Kidney tubule cell (primary cell): Measurements from ENCODE around the gene HEMK1.

Source experiments
- DNase-seq: peaks from one replicate; pipeline ENCODE4 v3.0.0-alpha.2; 2018; ENCODE audit warnings: low spot score

HEMK1 gene

GRCh38 chr3:50600841-50601591 is 31.7 kb downstream of the HEMK1 start:
- peak; percentile 98 for DNase-seq

GRCh38 chr3:50602595-50603191 is 33.4 kb downstream of the HEMK1 start:
- DNase-seq = no peak

GRCh38 chr3:50603261-50604109 is 34.2 kb downstream of the HEMK1 start:
- no peak for DNase-seq

- no peak for DNase-seq
Observed at GRCh38 chr3:50604110-50604621, 34.8 kb downstream of the HEMK1 start.

- DNase-seq = peak; percentile 98
Observed at GRCh38 chr3:50604628-50605588, 35.6 kb downstream of the HEMK1 start.

- peak; percentile 94 for DNase-seq
Observed at GRCh38 chr3:50605901-50606326, 36.6 kb downstream of the HEMK1 start.

- no peak for DNase-seq
Observed at GRCh38 chr3:50606596-50606995, 37.3 kb downstream of the HEMK1 start.

- DNase-seq = peak; percentile 48
Observed at GRCh38 chr3:50607271-50608091, 38.2 kb downstream of the HEMK1 start.

GRCh38 chr3:50608278-50608677 is 39.0 kb downstream of the HEMK1 start:
- DNase-seq = no peak

GRCh38 chr3:50609071-50609762 is 39.9 kb downstream of the HEMK1 start:
- no peak for DNase-seq

- DNase-seq = no peak
Observed at GRCh38 chr3:50609763-50610085, 40.4 kb downstream of the HEMK1 start.

- peak; percentile 35 for DNase-seq
Observed at GRCh38 chr3:50610181-50610971, 41.1 kb downstream of the HEMK1 start.

GRCh38 chr3:50610992-50611463 is 41.7 kb downstream of the HEMK1 start:
- DNase-seq = no peak

- peak; percentile 95 for DNase-seq
Observed at GRCh38 chr3:50611464-50612233, 42.3 kb downstream of the HEMK1 start, which contains the start of gene CISH. CISH (minus strand) TSS chr3:50611774; CDS start chr3:50611650, 124 bp downstream.

GRCh38 chr3:50612234-50612882 is 43.0 kb downstream of the HEMK1 start:
- DNase-seq = no peak

- DNase-seq = no peak
Observed at GRCh38 chr3:50612970-50613846, 43.9 kb downstream of the HEMK1 start.

GRCh38 chr3:50615190-50615589 is 45.9 kb downstream of the HEMK1 start:
- DNase-seq = no peak
